Right lobe of liver (tissue), 6 donors: ENCODE data around the gene LRRC70. TPM values are rescaled to one million over a fixed set of nuclear protein-coding genes. Genes with fewer than 3 reads are reported as not detected.

Source experiments
- ATAC-seq, 4 donors: fragments of 200-7000 bp; cut with Tn5 transposase; one replicate each; pipeline ENCODE4 v1.9.1; 2020; ENCODE audit warnings: mild to moderate bottlenecking in 4 of 4, moderate library complexity in 4 of 4
- DNase-seq, 3 donors: peaks; one replicate each; pipeline ENCODE4 v3.0.0-alpha.2; 2020
- H3K27ac ChIP-seq, 3 donors: fragments of 200-600 bp; one replicate each; pipeline ENCODE4 v1.8.0; 2022
- H3K27me3 ChIP-seq, 2 donors: fragments of 200-600 bp; one replicate each; pipeline ENCODE4 v1.8.0; 2022
- H3K36me3 ChIP-seq, 4 donors: fragments of 200-600 bp; sonication (generic) in 1 of 4; one replicate each; pipeline versions ENCODE4 v1.5.1 to v1.8.0; 2017 to 2022; ENCODE audit warnings: control low read depth in 1 of 4
- H3K4me1 ChIP-seq, 4 donors: fragments of 200-600 bp; sonication (generic) in 1 of 4; one replicate each; pipeline versions ENCODE4 v1.5.1 to v1.8.0; 2017 to 2022; ENCODE audit warnings: control low read depth in 1 of 4
- H3K4me3 ChIP-seq, 3 donors: fragments of 200-600 bp; one replicate each; pipeline ENCODE4 v1.8.0; 2022
- H3K9me3 ChIP-seq, 4 donors: fragments of 200-600 bp; sonication (generic) in 1 of 4; one replicate each; pipeline versions ENCODE4 v1.5.1 to v1.8.0; 2017 to 2022; ENCODE audit warnings: control low read depth in 1 of 4
- CTCF ChIP-seq, 4 donors: fragments of 200-600 bp in 3 of 4; fragments of 450-650 bp in 1 of 4; IDR thresholded peaks; one replicate each; pipeline versions ENCODE4 v1.5.1 to v1.8.0; 2016 to 2022; ENCODE audit warnings: antibody characterized with exemption in 4 of 4, mild to moderate bottlenecking in 2 of 4
- POLR2A ChIP-seq: fragments of 450-650 bp; IDR thresholded peaks from one replicate; pipeline ENCODE4 v1.6.1; 2017; ENCODE audit warnings: antibody characterized with exemption, mild to moderate bottlenecking
- WGBS: methylation state at CpG from one replicate; pipeline ENCODE4 v1.1.6; 2018; ENCODE audit warnings: low coverage, low lambda C conversion rate; ENCODE audit not compliant: insufficient coverage; ENCODE audit errors: missing lambda C conversion rate; 5-methylcytosine and 5-hydroxymethylcytosine counted together
- intact Hi-C, 2 donors: fragments of 100-400 bp; cut with DNase I; formaldehyde crosslinking; loops; one replicate each; pipeline versions ENCODE4 v1.11.2 to v1.14.1; 2022
- total RNA-seq, 6 experiments: library from RNA; depleted of rRNA in 2 of 6; stranded (reverse); fragments of >200 nt in 2 of 6; fragmentation: NEBNext Ultra II Directional in 3 of 6; extraction: Animal tissue kit (Norgen Biotek cat#: 25700) in 3 of 6; gene quantifications; one replicate each; pipeline versions ENCODE4 v1.1.0 to v1.2.4, GENCODE V29; 2016 to 2023
- donor health status: DM: no; HTN: yes; CAD: no.
- donor health status: DM: no; HTN: no; CAD: no.
- donor health status: DM: no; HTN: no; CAD: no.
- donor health status: DM: no; HTN: yes; CAD: no.
- donor health status: DM: no; HTN: yes; CAD: no.

Gene LRRC70
- total RNA-seq, 6 experiments from 2014 or later = 0.37 to 1.7 (median 1.1) TPM

DNA sequence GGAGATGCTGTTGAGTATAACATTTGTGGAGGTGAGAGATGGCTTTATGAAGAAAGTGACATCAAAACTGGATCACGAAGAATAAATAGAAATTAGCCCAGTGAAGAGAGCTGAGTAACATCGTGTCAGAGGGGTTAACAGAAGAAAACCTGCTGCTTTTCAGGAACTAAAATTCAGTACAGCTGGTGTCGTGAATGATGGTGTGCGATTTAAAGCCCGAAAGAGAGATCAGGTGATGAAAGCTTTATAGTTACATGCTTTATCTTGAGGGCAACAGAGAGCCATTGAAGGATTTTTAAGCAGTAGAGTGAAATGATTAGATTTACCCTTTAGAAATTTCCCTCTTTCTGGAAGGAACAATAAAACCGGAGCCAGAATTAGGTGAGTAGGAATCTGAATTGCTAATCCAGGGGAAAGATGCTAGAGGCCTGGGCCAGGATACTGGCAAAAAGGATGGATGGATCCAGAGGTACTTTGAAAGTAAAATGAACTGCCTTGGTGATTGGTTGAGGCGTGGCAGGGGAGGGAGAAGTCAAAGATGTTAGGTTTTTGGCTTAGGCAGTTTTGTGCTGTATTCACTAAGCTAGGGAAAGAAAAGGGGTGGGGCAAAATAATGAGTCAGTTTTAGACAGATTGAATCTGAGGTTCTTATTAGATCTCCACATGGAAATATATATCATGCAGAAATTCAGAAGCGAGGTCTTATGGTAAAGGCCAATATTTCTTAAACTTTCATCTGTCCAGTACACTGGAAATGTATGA, 3.4 kb downstream of the LRRC70 start:
- H3K4me1 ChIP-seq = no peaks in the 10 kb centered on the region
- no peaks in the 10 kb centered on the region for H3K36me3 ChIP-seq
- DNase-seq (no peak), ATAC-seq (no peak)
- H3K27ac ChIP-seq = no peak overlapping the region
- TF ChIP-seq POLR2A (no peak), CTCF (IDR thresholded peaks at IDR 0.05) (no peak)
- H3K27me3 ChIP-seq = no peaks in the 10 kb centered on the region
- 64% methylated on average over 8 of the region's 8 CpGs for WGBS
- no peaks in the 10 kb centered on the region for H3K9me3 ChIP-seq
- H3K4me3 ChIP-seq = no peak overlapping the region
- intact Hi-C loops = no loop called here

GRCh38 chr5:62584391-62584790, 5.8 kb downstream of the LRRC70 start:
- DNase-seq (no peak), ATAC-seq (no peak)
- H3K4me3 ChIP-seq = no peak overlapping the region
- H3K9me3 ChIP-seq = no peaks in the 10 kb centered on the region
- H3K27me3 ChIP-seq = no peaks in the 10 kb centered on the region
- no peak for TF ChIP-seq POLR2A
- no peak for TF ChIP-seq CTCF (IDR thresholded peaks at IDR 0.05)
- 100% methylated on average over 1 of the region's 3 CpGs for WGBS
- intact Hi-C loops = no loop called here
- no peak overlapping the region for H3K27ac ChIP-seq
- peaks cover 0 to 18% (median 8%) of the 10 kb centered on the region in 4 donors for H3K4me1 ChIP-seq
- H3K36me3 ChIP-seq = no peaks in the 10 kb centered on the region

DNA sequence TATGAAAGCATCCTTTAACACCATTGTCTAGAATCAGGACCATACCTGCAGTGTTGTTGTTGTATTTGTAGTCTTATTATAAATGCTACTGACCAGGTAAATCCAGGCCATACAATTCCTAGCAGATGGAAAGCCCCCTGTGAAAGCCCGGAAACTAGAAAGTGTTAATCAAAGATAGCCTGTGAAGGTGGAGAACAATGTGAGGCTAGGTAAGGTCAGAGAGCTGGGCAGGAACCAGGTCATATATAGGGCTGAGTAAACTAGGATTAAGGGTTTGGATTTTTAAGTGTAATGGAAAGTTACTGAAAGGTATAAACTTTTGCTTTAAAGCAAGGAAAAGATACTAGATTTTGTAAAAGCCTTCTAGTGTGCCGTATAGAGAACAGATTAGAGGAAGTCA, 6.7 kb downstream of the LRRC70 start:
- ATAC-seq (no peak), DNase-seq (no peak)
- TF ChIP-seq POLR2A (no peak), CTCF (IDR thresholded peaks at IDR 0.05) (no peak)
- Histone ChIP-seq H3K9me3 (no peaks in the 10 kb centered on the region), H3K27ac (no peak overlapping the region), H3K27me3 (no peaks in the 10 kb centered on the region), H3K4me3 (no peak overlapping the region), H3K4me1 (peaks cover 0 to 19% (median 8%) of the 10 kb centered on the region in 4 donors), H3K36me3 (no peaks in the 10 kb centered on the region)
- intact Hi-C loops = no loop called here
- WGBS = 55% methylated on average over 2 of the region's 2 CpGs

DNA sequence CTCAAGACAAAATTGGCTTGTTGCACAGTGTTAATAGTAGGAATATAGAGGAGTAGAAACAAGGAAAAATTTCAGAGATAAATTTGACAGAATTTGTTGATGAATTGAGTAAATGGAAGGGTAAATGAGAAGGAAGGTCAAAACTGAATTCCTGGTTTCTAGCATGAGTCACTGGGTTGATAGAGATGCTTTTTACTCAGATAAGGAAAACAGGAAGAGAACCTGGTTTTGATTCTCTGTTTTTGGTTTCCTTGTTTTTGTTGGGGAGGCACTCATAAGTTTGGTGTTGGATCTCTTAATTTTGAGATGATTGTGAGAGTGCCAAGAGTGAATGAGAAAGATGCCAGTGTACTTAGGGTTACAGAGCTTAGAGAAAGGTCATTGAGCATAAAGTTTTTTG, 7.1 kb downstream of the LRRC70 start:
- no peaks in the 10 kb centered on the region for H3K27me3 ChIP-seq
- no peaks in the 10 kb centered on the region for H3K36me3 ChIP-seq
- H3K4me1 ChIP-seq = peaks cover 0 to 19% (median 8%) of the 10 kb centered on the region in 4 donors
- H3K27ac ChIP-seq = no peak overlapping the region
- peak in 1 of 4 donors; percentile 50 for ATAC-seq
- H3K4me3 ChIP-seq = no peak overlapping the region
- intact Hi-C loops = no loop called here
- no peaks in the 10 kb centered on the region for H3K9me3 ChIP-seq
- no peak for TF ChIP-seq POLR2A
- no peak for TF ChIP-seq CTCF (IDR thresholded peaks at IDR 0.05)
- no peak for DNase-seq
